GM12872 (cell line): ENCODE measurements around the gene ZNF710.

ENCODE experiments used
- TF ChIP-seq, protein P1 (sequence below): IDR thresholded peaks from 3 replicates; pipeline ENCODE4 v1.5.1; 2011; ENCODE audit warnings: low read depth, mild to moderate bottlenecking, low read length, moderate library complexity; ENCODE audit not compliant: insufficient read depth

Gene ZNF710

DNA sequence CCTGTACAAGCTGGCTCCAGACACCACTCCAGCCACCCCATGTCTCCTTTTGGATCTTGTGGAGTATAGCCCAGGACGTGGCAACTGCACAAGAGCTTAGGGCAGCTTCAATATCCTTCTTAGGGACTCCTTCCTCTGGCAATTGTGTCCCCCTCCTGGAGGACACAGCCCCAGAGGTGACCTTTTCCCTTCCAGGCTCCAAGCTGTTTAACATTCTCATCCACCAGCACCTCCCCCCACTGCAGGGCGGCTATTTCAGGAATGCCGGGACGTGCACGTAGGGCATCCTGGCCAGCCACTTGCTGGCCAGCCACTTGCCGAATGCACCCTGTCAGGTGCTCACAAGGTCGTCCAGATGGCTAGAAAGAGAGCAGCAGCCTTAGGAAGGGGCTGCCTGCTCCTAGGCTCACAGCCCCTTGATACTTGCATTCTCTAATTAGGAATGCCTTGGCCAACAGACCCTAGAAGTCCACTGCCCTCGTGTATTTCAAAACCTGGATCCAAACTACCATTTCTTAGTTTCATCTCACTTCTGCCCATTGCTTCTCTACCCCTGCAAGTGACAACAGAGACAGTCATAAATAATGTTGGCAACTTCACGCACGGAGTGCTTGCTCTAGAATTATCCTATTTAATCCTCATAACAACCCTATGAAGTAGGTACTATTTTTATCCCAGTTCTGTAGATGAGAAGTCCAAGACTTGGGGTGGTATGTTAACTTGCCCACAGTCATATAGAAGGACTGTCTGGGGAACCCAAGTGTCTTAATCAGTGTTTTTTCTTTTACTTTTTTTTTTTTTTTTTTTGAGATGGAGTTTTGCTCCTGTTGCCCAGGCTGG is 125.7 kb downstream of the ZNF710 start:
- TF ChIP-seq, protein P1, sequence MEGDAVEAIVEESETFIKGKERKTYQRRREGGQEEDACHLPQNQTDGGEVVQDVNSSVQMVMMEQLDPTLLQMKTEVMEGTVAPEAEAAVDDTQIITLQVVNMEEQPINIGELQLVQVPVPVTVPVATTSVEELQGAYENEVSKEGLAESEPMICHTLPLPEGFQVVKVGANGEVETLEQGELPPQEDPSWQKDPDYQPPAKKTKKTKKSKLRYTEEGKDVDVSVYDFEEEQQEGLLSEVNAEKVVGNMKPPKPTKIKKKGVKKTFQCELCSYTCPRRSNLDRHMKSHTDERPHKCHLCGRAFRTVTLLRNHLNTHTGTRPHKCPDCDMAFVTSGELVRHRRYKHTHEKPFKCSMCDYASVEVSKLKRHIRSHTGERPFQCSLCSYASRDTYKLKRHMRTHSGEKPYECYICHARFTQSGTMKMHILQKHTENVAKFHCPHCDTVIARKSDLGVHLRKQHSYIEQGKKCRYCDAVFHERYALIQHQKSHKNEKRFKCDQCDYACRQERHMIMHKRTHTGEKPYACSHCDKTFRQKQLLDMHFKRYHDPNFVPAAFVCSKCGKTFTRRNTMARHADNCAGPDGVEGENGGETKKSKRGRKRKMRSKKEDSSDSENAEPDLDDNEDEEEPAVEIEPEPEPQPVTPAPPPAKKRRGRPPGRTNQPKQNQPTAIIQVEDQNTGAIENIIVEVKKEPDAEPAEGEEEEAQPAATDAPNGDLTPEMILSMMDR: no peak

DNA sequence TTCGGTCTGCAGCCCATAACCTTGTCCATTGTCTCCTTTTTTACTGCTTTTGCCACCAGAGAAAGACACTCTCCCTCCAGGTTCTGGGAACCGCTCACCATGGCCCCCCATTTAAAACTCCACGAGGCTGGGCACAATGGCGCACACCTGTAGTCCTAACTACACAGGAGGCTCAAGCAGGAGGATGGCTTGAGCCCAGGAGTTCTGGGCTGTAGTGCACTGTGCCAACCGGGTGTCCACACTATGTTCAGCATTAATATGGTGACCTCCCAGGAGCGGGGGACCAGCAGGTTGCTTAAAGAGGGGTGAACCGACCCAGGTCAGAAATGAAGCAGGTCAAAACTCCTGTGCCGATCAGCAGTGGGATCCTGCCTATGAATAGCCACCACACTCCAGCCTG is 129.2 kb downstream of the ZNF710 start:
- TF ChIP-seq, protein P1: no peak
